Right renal pelvis (tissue), 4 donors: ENCODE measurements around the gene FAM83D. TPM values are rescaled to one million over a fixed set of nuclear protein-coding genes. Genes with fewer than 3 reads are reported as not detected.

ENCODE experiments used
- DNase-seq, 4 donors: peaks; one replicate each; pipeline ENCODE4 v3.0.0-alpha.2; 2013; ENCODE audit warnings: low read depth in 4 of 4, low spot score in 3 of 4, missing footprints in 1 of 4
- polyA plus RNA-seq, 4 donors: library from polyadenylated mRNA; unstranded; fragments of 120-200 nt; gene quantifications; one replicate each; pipeline ENCODE4 v1.2.1, GENCODE V29; 2013; ENCODE audit not compliant: insufficient read length in 4 of 4

The FAM83D gene
- polyA plus RNA-seq, 4 donors, result 13.0 to 14.6 (median 14.4) TPM

GRCh38 chr20:38894091-38894847, 31.9 kb upstream of the FAM83D start:
- DNase-seq, result no peak

- DNase-seq, result no peak
Measured at GRCh38 chr20:38895098-38895949, 30.9 kb upstream of the FAM83D start.

GRCh38 chr20:38896009-38896594, 30.1 kb upstream of the FAM83D start:
- DNase-seq, result no peak

GRCh38 chr20:38897267-38897666, 28.9 kb upstream of the FAM83D start:
- DNase-seq, result no peak

- DNase-seq, result no peak
Measured at GRCh38 chr20:38900606-38901005, 25.6 kb upstream of the FAM83D start.

DNA sequence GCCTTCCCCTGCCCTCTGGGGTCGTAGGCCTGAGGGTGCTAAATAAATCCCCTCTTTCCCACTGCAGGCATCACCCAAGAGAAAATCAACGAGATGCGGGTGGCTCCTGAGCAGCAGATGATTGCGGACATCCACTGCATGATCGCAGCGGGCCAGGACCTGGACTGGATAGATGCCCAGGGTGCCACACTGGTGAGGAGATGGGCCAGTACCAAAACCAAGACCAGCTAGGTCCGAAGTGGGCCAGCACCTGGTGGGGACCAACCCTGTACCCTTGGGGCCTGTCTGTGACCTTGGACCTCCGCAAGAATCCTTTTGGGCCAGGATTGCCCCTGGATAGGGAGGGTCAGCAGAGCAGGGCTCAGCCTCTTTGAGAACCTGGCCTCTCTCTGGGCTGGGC, 23.6 kb upstream of the FAM83D start:
- DNase-seq, result no peak

DNA sequence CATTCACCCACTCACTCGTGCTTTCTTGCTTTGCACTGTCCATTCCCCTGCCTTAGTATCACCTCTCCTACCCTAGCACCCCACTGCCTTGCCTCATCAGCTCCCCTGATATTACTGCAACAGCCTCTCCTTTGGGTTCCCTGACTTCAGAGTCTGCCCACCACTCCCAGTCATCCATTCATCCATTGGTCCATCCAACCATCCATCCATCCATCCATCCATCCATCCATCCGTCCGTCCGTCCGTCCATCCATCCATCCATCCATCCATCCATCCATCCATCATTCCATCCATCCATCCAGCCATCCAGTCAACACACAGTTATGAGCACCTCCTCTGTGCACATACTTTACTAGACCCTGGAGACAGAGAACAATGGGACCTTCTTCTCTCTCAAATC, 22.9 kb upstream of the FAM83D start:
- no peak for DNase-seq

- no peak for DNase-seq
Measured at GRCh38 chr20:38905375-38905774, 20.8 kb upstream of the FAM83D start.

DNA sequence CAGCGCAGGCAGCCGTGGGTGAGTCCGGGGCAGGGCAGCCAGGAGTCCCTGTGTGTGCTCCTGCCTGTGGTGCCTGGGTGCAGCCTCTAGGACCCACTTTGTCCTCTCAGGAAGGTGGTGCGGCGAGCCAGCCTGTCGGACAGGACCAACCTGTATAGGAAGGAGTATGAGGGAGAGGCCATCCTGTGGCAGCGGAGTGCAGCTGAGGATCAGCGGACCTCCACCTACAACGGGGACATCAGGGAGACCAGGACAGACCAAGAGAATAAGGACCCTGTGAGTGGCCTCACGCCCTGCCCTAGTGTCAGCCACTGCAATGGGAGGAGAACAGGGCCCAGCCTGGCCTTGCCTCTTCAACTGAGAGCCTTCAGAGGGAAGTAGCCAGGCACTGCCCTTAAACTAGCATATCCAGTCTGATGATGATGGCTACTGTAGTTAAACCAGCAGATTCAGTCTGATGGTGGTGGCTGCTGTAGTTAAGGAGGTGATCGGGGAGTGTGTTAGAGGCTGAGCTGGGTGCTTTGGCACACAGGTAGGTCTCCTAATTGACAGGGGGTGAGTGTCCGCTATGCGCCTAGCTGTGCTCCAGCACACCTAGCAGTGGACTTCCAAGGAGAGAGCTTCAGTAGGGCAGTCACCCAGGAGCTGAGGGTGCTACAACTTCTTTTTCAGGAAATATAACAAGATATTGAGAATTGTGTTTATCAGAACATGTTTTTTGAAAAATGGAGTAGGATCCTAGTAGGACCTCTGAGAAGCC, 18.1 kb upstream of the FAM83D start:
- DNase-seq, result no peak

- no peak for DNase-seq
Measured at GRCh38 chr20:38915355-38915754, 10.9 kb upstream of the FAM83D start.

- DNase-seq, result no peak
Measured at GRCh38 chr20:38917657-38918056, 8.6 kb upstream of the FAM83D start.

DNA sequence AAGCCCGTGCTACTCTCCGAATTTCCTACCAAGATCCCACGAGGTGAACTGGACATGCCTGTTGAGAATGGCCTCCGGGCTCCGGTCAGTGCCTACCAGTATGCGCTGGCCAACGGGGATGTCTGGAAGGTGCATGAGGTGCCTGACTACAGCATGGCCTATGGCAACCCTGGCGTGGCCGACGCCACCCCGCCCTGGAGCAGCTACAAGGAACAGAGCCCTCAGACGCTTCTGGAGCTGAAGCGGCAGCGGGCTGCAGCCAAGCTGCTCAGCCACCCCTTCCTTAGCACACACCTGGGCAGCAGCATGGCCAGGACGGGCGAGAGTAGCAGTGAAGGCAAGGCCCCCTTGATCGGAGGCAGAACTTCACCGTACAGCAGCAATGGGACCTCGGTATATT, 8.0 kb upstream of the FAM83D start:
- no peak for DNase-seq

- no peak for DNase-seq
Measured at GRCh38 chr20:38919683-38920082, 6.5 kb upstream of the FAM83D start.

GRCh38 chr20:38920411-38920810, 5.8 kb upstream of the FAM83D start:
- no peak for DNase-seq

DNA sequence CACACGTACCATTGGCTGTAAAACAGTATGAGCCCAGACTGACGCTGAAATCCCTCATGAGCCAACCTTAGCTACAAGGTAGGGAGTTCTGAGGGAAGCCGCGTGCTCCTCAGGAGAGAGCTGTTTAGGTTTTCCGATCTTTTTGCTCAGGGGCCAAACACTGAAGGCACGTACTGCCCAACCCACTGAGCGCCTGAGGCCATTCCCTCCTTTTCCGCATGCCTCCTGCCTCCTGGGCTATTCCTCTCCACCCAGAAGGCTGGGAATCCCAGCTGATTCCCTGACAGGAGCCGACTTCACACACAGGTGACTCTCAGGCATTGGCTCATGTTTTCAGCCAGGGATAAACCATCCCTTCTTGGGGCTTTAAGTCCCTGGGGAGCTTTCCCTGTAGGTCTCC, 5.4 kb upstream of the FAM83D start:
- no peak for DNase-seq

- DNase-seq, result no peak
Measured at GRCh38 chr20:38924718-38925117, 1.5 kb upstream of the FAM83D start.

DNA sequence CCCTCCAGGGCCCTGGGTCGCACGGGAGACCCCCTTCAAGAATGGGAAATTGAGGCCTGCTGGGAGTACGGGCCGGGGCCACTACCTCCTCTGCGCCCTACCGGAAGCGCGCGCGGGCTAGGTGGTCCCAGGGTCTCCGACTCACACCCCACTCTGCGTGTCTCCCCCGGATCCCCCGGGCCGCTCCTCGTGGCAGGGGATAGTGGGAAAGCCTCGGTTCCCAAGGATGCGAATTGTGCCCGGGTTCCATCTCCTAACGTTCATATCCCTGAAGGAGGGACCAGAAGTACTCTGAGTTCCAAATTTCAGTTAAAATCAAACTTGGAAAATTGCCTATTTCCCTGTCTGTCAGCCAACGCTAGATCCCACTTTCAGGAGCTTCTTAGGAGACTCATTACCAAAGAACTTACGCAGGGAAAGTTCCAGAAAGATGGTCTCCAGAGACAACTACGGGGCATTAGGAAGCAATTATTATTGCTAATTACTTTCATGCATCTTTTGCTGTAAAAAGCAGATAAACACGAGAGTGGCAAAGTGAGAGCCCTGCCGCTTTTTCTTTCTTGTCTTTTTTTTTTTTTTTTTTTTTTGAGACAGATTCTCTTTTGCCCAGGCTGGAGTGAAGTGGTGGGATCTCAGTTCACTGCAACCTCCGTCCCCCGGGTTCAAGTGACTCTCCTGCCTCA, 858 bp downstream of the FAM83D start:
- DNase-seq, result no peak

- DNase-seq, result no peak
Measured at GRCh38 chr20:38927902-38928578, 1.8 kb downstream of the FAM83D start.

- DNase-seq, result no peak
Measured at GRCh38 chr20:38930242-38930569, 4.0 kb downstream of the FAM83D start.

GRCh38 chr20:38931984-38932383, 5.8 kb downstream of the FAM83D start:
- no peak for DNase-seq
